HepG2 (cell line): ENCODE results near the gene SLC25A14. TPM values are rescaled to one million over a fixed set of nuclear protein-coding genes. Genes with fewer than 3 reads are reported as not detected.

Experiments used
- FOXK1 ChIP-seq: sonication (generic); formaldehyde crosslinking; IDR thresholded peaks from 2 replicates; pipeline ENCODE4 v1.4.0; 2020; ENCODE audit warnings: low read depth, missing genetic modification reagents, borderline replicate concordance
- HNRNPUL1 ChIP-seq: fragments of 200-400 bp; formaldehyde crosslinking; IDR thresholded peaks from 2 replicates; pipeline ENCODE4 v1.6.1; 2017; ENCODE audit warnings: low read depth, mild to moderate bottlenecking, low read length, moderate library complexity
- STAG1 ChIP-seq: sonication (generic); formaldehyde crosslinking; IDR thresholded peaks from 2 replicates; pipeline ENCODE4 v1.4.0; 2020; ENCODE audit warnings: missing genetic modification reagents
- TRIM24 ChIP-seq: sonication (generic); formaldehyde crosslinking; IDR thresholded peaks from 2 replicates; pipeline ENCODE4 v1.8.0; 2022; ENCODE audit warnings: mild to moderate bottlenecking, missing genetic modification reagents
- ZC3H4 ChIP-seq: sonication (generic); formaldehyde crosslinking; IDR thresholded peaks from 2 replicates; pipeline ENCODE4 v1.4.0; 2020; ENCODE audit warnings: missing genetic modification reagents, borderline replicate concordance
- ZFP1 ChIP-seq: IDR thresholded peaks from 2 replicates; pipeline ENCODE4 v1.6.1; 2016
- ZFYVE20 ChIP-seq: sonication (generic); formaldehyde crosslinking; IDR thresholded peaks from 2 replicates; pipeline ENCODE4 v1.8.0; 2023; ENCODE audit warnings: low read depth, mild to moderate bottlenecking, moderate library complexity, missing genetic modification reagents, borderline replicate concordance
- ZMAT3 ChIP-seq: sonication (generic); formaldehyde crosslinking; conservative IDR thresholded peaks from 2 replicates; pipeline ENCODE4 v1.7.0; 2021; ENCODE audit warnings: missing genetic modification reagents
- ZNF143 ChIP-seq: sonication (generic); formaldehyde crosslinking; IDR thresholded peaks from 2 replicates; pipeline ENCODE4 v1.4.0; 2020; ENCODE audit warnings: missing genetic modification reagents
- ZNF234 ChIP-seq: sonication (generic); formaldehyde crosslinking; conservative IDR thresholded peaks from 2 replicates; pipeline ENCODE4 v1.5.1; 2020; ENCODE audit warnings: mild to moderate bottlenecking, missing genetic modification reagents
- polyA plus RNA-seq, 8 experiments: library from polyadenylated mRNA; depleted of rRNA in 3 of 8; stranded (reverse) in 7 of 8; unstranded in 1 of 8; fragments of >200 nt; fragmentation: Illumina TruSeq in 4 of 8; extraction: Trizol in 4 of 8; gene quantifications; 2 replicates each; pipeline versions ENCODE4 v1.2.1 to v1.2.3, GENCODE V29; 2011 to 2016; ENCODE audit warnings: low read depth in 4 of 8, missing spikeins in 1 of 8, mixed read lengths in 1 of 8; ENCODE audit not compliant: insufficient read depth in 1 of 8
- total RNA-seq, 5 experiments: library from RNA; depleted of rRNA; stranded (reverse); fragments of >200 nt; fragmentation: Illumina TruSeq; extraction: Trizol; gene quantifications; 2 replicates each; pipeline ENCODE4 v1.2.3, GENCODE V29; 2016; ENCODE audit warnings: low read depth in 1 of 5
- TF ChIP-seq, protein P1 (sequence below): sonication (generic); formaldehyde crosslinking; IDR thresholded peaks from 2 replicates; pipeline ENCODE4 v1.5.0; 2020; ENCODE audit warnings: missing genetic modification reagents
- TF ChIP-seq, protein P2 (sequence below): sonication (generic); formaldehyde crosslinking; IDR thresholded peaks from 2 replicates; pipeline ENCODE4 v1.4.0; 2020; ENCODE audit warnings: mild to moderate bottlenecking, missing genetic modification reagents
- TF ChIP-seq, protein P3 (sequence below): IDR thresholded peaks from 2 replicates; pipeline ENCODE4 v1.6.1; 2016; ENCODE audit warnings: missing genetic modification reagents, missing compliant biosample characterization
- TF ChIP-seq, protein P4 (sequence below): sonication (generic); formaldehyde crosslinking; IDR thresholded peaks from 2 replicates; pipeline ENCODE4 v1.5.1; 2020; ENCODE audit warnings: missing genetic modification reagents, mild to moderate bottlenecking, borderline replicate concordance
- TF ChIP-seq, protein P5 (sequence below): sonication (generic); formaldehyde crosslinking; IDR thresholded peaks from 2 replicates; pipeline ENCODE4 v1.4.0; 2020; ENCODE audit warnings: missing genetic modification reagents, borderline replicate concordance
- TF ChIP-seq, protein P6 (sequence below): sonication (generic); formaldehyde crosslinking; IDR thresholded peaks from 2 replicates; pipeline ENCODE4 v1.4.0; 2020; ENCODE audit warnings: low read depth, missing genetic modification reagents
- TF ChIP-seq, protein P7 (sequence below): sonication (generic); formaldehyde crosslinking; IDR thresholded peaks from 2 replicates; pipeline ENCODE4 v1.5.0; 2020; ENCODE audit warnings: mild to moderate bottlenecking, missing genetic modification reagents, moderate library complexity

Gene SLC25A14
- total and polyA plus RNA-seq, 2 of the 13 experiments (the other 11 are each of a cell fraction or from before 2014, with no cell fraction given) = 14.0 to 15.6 TPM

DNA sequence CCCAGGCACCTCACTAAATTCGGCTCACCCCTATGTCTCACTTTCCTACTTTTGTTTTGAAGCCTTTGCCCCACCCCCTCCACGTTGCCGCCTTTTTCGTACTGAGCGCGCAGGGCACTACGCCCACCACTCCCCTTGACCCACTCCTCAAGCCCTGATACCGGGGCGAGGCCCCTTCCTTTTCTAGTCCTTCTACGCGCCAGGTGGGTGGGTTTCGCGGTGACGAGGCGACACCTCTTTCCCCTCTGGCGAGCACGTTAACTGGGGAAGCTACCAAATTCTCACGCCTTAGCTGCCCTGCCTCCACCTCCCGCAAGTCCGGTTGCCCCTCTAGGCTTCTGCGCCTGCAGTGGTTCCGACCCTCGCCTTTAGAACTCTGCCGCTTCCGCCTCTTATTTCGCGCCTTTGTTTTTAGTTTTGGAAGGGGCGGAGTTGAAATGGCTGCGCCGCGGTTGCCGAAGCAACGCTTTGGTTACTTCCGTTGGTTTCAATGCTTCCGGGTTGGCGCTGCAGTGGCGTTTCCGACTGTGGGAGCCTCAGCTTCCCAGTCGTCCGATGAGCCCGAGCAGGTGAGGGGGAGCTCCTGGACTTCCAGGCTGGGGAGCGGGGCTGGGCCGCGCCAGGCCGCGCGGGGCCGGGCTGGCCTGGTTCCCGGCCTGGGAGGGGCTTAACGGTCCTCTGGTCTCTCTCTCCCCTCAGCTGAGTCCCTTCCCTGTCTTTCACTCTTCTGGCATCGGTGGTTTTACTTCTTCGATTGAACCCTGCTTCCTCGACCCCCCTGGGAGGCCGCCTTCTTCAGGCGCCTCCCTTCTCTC is at the start of gene SLC25A14 (continued):
- 0 out of 2 replicates have a peak, but pooled peaks have one; percentile 37 for TF ChIP-seq FOXK1 (CRISPR knock-in tag)
- TF ChIP-seq, protein P1, sequence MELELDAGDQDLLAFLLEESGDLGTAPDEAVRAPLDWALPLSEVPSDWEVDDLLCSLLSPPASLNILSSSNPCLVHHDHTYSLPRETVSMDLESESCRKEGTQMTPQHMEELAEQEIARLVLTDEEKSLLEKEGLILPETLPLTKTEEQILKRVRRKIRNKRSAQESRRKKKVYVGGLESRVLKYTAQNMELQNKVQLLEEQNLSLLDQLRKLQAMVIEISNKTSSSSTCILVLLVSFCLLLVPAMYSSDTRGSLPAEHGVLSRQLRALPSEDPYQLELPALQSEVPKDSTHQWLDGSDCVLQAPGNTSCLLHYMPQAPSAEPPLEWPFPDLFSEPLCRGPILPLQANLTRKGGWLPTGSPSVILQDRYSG (CRISPR knock-in tag) = no peak
- no peak for TF ChIP-seq ZC3H4 (CRISPR knock-in tag)
- no peak for TF ChIP-seq ZFP1
- TF ChIP-seq ZFYVE20 (CRISPR knock-in tag) = no peak
- TF ChIP-seq, protein P2, sequence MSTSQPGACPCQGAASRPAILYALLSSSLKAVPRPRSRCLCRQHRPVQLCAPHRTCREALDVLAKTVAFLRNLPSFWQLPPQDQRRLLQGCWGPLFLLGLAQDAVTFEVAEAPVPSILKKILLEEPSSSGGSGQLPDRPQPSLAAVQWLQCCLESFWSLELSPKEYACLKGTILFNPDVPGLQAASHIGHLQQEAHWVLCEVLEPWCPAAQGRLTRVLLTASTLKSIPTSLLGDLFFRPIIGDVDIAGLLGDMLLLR (CRISPR knock-in tag) = no peak
- TF ChIP-seq STAG1 = no peak
- no peak for TF ChIP-seq ZNF143
- TF ChIP-seq, protein P3, sequence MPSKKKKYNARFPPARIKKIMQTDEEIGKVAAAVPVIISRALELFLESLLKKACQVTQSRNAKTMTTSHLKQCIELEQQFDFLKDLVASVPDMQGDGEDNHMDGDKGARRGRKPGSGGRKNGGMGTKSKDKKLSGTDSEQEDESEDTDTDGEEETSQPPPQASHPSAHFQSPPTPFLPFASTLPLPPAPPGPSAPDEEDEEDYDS = peak; percentile 57
- TF ChIP-seq, protein P4, sequence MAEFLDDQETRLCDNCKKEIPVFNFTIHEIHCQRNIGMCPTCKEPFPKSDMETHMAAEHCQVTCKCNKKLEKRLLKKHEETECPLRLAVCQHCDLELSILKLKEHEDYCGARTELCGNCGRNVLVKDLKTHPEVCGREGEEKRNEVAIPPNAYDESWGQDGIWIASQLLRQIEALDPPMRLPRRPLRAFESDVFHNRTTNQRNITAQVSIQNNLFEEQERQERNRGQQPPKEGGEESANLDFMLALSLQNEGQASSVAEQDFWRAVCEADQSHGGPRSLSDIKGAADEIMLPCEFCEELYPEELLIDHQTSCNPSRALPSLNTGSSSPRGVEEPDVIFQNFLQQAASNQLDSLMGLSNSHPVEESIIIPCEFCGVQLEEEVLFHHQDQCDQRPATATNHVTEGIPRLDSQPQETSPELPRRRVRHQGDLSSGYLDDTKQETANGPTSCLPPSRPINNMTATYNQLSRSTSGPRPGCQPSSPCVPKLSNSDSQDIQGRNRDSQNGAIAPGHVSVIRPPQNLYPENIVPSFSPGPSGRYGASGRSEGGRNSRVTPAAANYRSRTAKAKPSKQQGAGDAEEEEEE (CRISPR knock-in tag) = no peak
- TF ChIP-seq ZNF234 (CRISPR knock-in tag) = no peak
- TF ChIP-seq, protein P5, sequence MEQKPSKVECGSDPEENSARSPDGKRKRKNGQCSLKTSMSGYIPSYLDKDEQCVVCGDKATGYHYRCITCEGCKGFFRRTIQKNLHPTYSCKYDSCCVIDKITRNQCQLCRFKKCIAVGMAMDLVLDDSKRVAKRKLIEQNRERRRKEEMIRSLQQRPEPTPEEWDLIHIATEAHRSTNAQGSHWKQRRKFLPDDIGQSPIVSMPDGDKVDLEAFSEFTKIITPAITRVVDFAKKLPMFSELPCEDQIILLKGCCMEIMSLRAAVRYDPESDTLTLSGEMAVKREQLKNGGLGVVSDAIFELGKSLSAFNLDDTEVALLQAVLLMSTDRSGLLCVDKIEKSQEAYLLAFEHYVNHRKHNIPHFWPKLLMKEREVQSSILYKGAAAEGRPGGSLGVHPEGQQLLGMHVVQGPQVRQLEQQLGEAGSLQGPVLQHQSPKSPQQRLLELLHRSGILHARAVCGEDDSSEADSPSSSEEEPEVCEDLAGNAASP (CRISPR knock-in tag) = no peak
- TF ChIP-seq, protein P6, sequence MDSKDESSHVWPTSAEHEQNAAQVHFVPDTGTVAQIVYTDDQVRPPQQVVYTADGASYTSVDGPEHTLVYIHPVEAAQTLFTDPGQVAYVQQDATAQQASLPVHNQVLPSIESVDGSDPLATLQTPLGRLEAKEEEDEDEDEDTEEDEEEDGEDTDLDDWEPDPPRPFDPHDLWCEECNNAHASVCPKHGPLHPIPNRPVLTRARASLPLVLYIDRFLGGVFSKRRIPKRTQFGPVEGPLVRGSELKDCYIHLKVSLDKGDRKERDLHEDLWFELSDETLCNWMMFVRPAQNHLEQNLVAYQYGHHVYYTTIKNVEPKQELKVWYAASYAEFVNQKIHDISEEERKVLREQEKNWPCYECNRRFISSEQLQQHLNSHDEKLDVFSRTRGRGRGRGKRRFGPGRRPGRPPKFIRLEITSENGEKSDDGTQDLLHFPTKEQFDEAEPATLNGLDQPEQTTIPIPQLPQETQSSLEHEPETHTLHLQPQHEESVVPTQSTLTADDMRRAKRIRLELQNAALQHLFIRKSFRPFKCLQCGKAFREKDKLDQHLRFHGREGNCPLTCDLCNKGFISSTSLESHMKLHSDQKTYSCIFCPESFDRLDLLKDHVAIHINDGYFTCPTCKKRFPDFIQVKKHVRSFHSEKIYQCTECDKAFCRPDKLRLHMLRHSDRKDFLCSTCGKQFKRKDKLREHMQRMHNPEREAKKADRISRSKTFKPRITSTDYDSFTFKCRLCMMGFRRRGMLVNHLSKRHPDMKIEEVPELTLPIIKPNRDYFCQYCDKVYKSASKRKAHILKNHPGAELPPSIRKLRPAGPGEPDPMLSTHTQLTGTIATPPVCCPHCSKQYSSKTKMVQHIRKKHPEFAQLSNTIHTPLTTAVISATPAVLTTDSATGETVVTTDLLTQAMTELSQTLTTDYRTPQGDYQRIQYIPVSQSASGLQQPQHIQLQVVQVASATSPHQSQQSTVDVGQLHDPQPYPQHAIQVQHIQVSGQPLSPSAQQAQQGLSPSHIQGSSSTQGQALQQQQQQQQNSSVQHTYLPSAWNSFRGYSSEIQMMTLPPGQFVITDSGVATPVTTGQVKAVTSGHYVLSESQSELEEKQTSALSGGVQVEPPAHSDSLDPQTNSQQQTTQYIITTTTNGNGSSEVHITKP (CRISPR knock-in tag) = no peak
- TF ChIP-seq, protein P7, sequence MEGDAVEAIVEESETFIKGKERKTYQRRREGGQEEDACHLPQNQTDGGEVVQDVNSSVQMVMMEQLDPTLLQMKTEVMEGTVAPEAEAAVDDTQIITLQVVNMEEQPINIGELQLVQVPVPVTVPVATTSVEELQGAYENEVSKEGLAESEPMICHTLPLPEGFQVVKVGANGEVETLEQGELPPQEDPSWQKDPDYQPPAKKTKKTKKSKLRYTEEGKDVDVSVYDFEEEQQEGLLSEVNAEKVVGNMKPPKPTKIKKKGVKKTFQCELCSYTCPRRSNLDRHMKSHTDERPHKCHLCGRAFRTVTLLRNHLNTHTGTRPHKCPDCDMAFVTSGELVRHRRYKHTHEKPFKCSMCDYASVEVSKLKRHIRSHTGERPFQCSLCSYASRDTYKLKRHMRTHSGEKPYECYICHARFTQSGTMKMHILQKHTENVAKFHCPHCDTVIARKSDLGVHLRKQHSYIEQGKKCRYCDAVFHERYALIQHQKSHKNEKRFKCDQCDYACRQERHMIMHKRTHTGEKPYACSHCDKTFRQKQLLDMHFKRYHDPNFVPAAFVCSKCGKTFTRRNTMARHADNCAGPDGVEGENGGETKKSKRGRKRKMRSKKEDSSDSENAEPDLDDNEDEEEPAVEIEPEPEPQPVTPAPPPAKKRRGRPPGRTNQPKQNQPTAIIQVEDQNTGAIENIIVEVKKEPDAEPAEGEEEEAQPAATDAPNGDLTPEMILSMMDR (CRISPR knock-in tag) = peak; percentile 8; the same call in 1 of the 2 replicates
- TF ChIP-seq TRIM24 (CRISPR knock-in tag) = no peak
- TF ChIP-seq ZMAT3 (CRISPR knock-in tag) = no peak
- TF ChIP-seq HNRNPUL1 = no peak
